Muscle layer of colon (tissue), 2 donors: ENCODE measurements around the gene ALPP.
"Not testable (repeated sequence)": the region's sequence is repeated elsewhere in the genome, so short reads cannot be mapped to it uniquely, and the experiment has no call there.

ENCODE experiments used
- H3K27ac ChIP-seq: one replicate; pipeline ENCODE4 v1.7.0; 2013; ENCODE audit warnings: low read depth, mild to moderate bottlenecking, low read length, moderate library complexity
- H3K27me3 ChIP-seq, 2 donors: one replicate each; pipeline ENCODE4 v1.7.0; 2013; ENCODE audit warnings: low read length in 2 of 2, mild to moderate bottlenecking in 2 of 2; ENCODE audit not compliant: insufficient read depth in 2 of 2, control insufficient read depth in 1 of 2
- H3K36me3 ChIP-seq: one replicate; pipeline ENCODE4 v1.7.0; 2013; ENCODE audit warnings: mild to moderate bottlenecking, low read length; ENCODE audit not compliant: insufficient read depth
- H3K4me1 ChIP-seq: one replicate; pipeline ENCODE4 v1.7.0; 2013; ENCODE audit warnings: mild to moderate bottlenecking, low read length; ENCODE audit not compliant: insufficient read depth
- H3K4me3 ChIP-seq, 2 donors: one replicate each; pipeline ENCODE4 v1.7.0; 2013; ENCODE audit warnings: low read length in 2 of 2, low read depth in 1 of 2, mild to moderate bottlenecking in 1 of 2, moderate library complexity in 1 of 2
- H3K9ac ChIP-seq: one replicate; pipeline ENCODE4 v1.7.0; 2013; ENCODE audit warnings: low read length
- H3K9me3 ChIP-seq: one replicate; pipeline ENCODE4 v1.7.0; 2013; ENCODE audit warnings: mild to moderate bottlenecking, low read length
- donor health status: abdominal sarcoma.
- donor health status: Adenocarcinoma of cecum.

ALPP gene

DNA sequence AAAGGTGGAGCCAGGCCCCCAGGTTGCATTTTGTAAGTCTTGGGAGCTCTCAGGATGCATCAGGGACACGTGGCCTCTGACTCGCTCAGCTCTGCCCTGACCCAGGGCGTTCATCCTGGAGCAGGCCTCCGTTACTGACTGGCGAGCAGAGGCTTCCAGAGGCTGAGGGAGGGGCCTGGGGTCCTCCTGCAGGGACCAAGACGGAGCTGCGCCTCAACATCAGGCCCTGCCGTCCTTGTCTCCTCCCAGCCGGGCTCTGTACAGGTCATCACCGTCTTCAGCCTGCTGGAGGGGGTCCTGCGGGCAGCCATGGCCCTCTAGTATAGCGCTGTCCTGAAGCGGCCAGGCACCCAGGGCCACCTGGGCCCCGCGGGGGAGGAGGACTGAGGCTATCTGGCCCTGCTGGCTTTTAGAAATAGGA lies 10.2 kb upstream of the ALPP start:
- Histone ChIP-seq H3K36me3 (no peaks in the 10 kb centered on the region), H3K27ac (no peak overlapping the region), H3K9me3 (no peaks in the 10 kb centered on the region), H3K9ac (no peak overlapping the region), H3K4me1 (no peaks in the 10 kb centered on the region), H3K27me3 (peaks cover 0 to 4% of the 10 kb centered on the region in 2 donors), H3K4me3 (no peak overlapping the region)

DNA sequence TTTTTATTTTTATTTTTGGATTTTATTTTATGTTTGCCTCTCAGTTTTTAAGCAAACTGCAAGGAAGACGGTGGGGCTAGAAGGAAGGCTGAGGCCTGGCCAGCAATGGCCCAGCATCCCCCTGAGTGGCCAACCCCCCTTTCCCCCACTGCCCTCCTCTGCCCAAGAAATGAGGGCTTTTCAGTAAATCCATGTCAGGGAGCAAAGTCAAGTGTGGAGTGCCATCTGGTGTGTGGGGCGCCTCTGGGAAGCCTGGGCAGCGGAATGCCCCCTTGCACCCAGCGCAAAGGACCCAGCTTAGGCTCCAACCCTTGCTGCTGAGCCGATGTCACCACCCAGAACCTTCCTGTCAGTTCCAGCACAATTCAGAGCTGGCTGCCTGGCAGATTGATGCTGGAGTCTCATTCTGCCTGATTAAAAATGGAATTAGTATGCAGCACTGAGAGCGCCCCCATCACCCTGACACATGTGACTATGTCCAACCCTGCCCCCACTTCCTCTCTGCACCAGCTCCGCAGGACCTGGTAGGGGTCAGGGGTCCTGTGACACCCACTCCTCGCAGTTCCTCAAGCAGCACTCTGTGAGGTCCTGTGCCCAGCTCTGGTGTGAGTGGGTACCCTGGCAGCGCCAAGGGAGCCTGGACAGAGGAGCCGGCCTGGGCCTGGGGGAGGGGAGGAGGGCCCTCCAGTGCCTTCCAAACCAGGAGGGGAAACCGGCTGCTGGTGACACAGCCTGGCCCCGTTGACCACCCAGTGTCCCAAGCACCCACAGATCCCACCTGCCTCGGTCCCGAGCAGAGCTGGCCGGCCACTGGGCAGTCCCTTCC lies 9.2 kb upstream of the ALPP start:
- Histone ChIP-seq H3K4me3 (no peak overlapping the region), H3K4me1 (no peaks in the 10 kb centered on the region), H3K9ac (no peak overlapping the region), H3K36me3 (no peaks in the 10 kb centered on the region), H3K9me3 (no peaks in the 10 kb centered on the region), H3K27me3 (peaks cover 0 to 4% of the 10 kb centered on the region in 2 donors), H3K27ac (no peak overlapping the region)

DNA sequence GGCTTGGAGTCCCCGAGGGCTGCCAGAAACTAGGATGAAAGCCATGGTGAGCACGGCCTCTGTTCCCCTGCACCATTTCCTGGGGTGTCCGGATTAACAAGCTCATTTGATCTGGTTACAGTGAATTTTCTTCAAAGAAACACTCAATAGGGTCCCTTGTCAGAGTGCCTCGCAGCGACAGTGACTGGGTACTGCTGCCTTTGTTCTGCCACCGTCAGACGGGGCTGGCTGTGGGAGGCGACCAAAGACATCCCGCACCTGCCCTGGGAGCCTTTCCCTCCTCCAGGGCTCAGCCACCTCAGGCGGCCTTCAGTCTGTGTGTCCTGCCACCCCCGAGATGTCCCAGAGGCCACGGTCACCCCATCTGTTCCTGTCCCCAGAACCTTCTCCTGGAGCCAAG lies 8.5 kb upstream of the ALPP start:
- not testable (repeated sequence) for H3K4me1 ChIP-seq, H3K9me3 ChIP-seq, H3K36me3 ChIP-seq, H3K27me3 ChIP-seq, H3K27ac ChIP-seq, H3K9ac ChIP-seq, H3K4me3 ChIP-seq

DNA sequence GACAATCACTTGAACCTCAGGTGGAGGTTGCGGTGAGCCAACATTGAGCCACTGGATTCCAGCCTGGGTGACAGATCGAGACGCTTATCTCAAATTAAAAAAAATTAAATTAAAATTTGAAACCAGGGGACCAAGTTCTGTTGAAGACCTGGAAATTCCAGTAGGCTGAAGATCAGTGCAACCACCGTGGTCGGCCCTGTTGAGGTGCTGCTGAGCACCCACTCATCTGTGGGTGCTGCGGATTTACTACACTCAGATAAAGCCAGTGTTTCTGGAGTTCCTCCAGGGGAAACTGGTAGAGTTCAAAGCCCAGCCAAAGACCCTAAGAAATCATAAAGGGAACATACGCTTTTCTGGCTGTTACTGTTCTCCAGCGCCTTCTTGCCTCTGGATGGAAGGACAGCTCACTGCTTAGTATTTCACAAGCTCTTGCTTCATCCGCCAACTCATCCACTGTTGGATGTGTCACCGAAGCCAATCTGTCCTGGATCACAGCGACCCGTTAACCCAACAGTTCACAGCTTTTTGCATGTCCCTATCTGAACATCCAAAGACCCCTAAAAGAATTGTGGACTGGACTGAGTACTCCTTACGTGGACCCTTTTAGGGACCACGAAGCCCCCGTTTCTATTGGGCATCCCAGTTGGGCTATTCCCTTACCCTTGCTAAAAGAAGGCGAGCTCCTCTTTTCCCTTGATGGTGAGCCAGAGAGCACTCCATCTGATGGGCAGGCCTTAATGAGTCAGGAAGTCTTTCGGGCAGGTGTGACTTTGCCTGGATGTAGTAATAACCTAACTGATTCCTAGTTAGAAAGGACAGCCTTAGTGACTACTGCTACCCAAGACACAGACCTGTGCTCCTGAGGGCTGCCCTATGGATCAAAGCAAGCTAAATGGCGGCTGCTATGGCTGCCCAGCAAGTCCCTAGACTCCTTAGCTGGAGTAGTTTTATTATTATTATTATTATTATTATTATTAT lies 6.0 kb upstream of the ALPP start:
- H3K27me3 ChIP-seq, result peaks cover 0 to 3% of the 10 kb centered on the region in 2 donors
- H3K36me3 ChIP-seq, result no peaks in the 10 kb centered on the region
- H3K9ac ChIP-seq, result no peak overlapping the region
- no peaks in the 10 kb centered on the region for H3K9me3 ChIP-seq
- no peak overlapping the region for H3K4me3 ChIP-seq
- no peak overlapping the region for H3K27ac ChIP-seq
- H3K4me1 ChIP-seq, result no peaks in the 10 kb centered on the region

DNA sequence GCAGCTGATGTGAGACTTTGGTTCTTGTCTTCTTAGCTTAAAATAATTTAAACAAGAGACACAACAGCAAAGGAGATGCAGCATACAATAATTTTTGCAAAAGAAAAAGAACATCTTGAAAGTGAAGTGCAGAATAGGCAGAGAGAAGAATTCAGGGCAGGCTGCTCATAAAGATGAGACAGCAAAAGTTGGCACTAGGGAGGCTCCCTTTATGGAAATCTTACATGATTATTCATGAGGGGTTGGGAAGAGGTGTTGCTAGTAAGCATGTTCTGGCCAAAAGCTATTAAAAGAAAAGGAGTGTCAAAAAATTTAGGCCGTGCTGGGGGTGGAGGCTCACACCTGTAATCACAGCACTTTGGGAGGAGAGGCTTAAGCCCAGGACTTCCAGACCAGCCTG lies 4.2 kb upstream of the ALPP start:
- no peak overlapping the region for H3K9ac ChIP-seq
- no peak overlapping the region for H3K27ac ChIP-seq
- no peaks in the 10 kb centered on the region for H3K4me1 ChIP-seq
- H3K36me3 ChIP-seq, result no peaks in the 10 kb centered on the region
- no peaks in the 10 kb centered on the region for H3K9me3 ChIP-seq
- no peaks in the 10 kb centered on the region for H3K27me3 ChIP-seq
- H3K4me3 ChIP-seq, result no peak overlapping the region

DNA sequence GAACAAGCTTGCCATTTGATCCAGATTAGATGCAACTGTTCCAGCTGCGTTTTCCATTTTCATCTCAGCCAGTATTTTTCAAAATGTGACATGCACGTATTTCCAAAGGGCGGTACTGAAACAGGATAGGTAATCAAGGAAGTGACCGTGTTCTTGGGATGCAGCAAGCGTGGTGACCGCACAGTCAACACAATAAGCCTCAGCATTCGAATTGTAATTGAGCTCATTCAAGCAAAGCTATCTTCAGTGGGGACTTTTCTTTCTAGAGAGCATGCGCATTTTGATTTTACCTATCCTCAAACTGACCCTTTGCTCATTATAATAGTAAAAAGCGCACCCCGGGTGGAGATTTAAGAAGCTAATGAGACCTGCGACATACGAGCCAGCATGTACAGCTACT lies 3.4 kb upstream of the ALPP start:
- H3K27me3 ChIP-seq, result no peaks in the 10 kb centered on the region
- no peaks in the 10 kb centered on the region for H3K4me1 ChIP-seq
- no peaks in the 10 kb centered on the region for H3K9me3 ChIP-seq
- no peaks in the 10 kb centered on the region for H3K36me3 ChIP-seq
- H3K4me3 ChIP-seq, result no peak overlapping the region
- H3K9ac ChIP-seq, result no peak overlapping the region
- H3K27ac ChIP-seq, result no peak overlapping the region

DNA sequence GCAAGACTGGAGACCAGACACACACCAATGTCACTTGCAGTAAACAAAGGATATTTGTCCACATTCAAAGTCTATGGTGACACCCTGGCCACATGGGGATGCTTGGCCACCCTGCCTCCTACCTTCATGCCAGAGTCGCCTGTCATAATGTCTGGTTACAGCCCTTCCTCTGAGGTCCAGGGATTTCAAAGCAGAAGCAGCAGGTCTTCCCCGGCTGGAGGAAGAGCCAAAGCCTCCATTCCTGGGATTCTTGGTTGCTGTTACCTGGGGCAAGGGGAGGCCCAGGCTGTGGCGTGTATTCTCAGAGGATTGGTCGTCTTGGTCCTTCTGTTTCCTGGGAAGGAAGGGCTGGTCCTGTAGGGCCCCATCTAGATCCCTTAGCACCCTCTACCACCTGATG lies 2.3 kb upstream of the ALPP start:
- Histone ChIP-seq H3K27me3 (no peaks in the 10 kb centered on the region), H3K36me3 (no peaks in the 10 kb centered on the region), H3K4me3 (no peak overlapping the region), H3K4me1 (no peaks in the 10 kb centered on the region), H3K9me3 (no peaks in the 10 kb centered on the region), H3K27ac (no peak overlapping the region), H3K9ac (no peak overlapping the region)

DNA sequence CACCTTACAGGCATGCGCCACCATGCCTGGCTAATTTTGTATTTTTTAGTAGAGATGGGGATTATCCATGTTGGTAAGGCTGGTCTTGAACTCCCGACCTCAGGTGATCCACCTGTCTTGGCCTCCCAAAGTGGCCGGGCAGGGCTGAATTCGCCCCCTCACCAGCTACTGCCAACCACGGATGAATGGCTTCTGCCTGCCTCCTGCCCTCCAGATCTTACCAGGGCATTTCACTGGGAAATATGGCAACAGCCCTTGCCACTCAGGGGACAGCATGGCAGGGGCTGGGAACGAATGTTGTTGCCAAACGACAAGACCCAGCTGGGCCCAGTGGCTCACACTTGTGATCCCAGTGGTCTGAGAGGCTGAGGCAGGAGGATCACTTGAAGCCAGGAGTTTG lies 1.8 kb upstream of the ALPP start:
- Histone ChIP-seq H3K4me3 (no peak overlapping the region), H3K36me3 (no peaks in the 10 kb centered on the region), H3K27ac (no peak overlapping the region), H3K4me1 (no peaks in the 10 kb centered on the region), H3K27me3 (peaks cover 0 to 3% of the 10 kb centered on the region in 2 donors), H3K9ac (no peak overlapping the region), H3K9me3 (no peaks in the 10 kb centered on the region)

DNA sequence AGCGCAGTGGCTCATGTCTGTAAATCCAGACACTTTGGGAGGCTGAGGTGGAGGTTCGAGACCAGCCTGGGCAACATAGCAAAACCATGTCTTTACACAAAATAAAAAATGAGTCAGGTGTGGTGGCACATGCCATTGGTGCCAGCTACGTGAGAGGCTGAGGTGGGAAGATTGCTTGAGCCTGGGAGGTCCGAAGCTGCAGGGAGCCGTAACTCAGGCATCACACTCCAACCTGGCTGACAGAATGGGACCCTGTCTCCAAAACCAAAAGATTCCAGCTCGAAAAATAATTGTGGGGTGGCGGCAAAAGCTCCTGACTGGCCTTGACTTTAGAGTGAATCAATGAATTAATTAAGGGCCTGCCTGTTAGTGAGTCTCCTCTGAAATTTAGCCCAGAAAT lies 1.2 kb upstream of the ALPP start:
- H3K27ac ChIP-seq, result no peak overlapping the region
- no peak overlapping the region for H3K4me3 ChIP-seq
- no peaks in the 10 kb centered on the region for H3K9me3 ChIP-seq
- H3K27me3 ChIP-seq, result peaks cover 6 to 9% of the 10 kb centered on the region in 2 donors
- no peak overlapping the region for H3K9ac ChIP-seq
- H3K36me3 ChIP-seq, result no peaks in the 10 kb centered on the region
- H3K4me1 ChIP-seq, result no peaks in the 10 kb centered on the region

DNA sequence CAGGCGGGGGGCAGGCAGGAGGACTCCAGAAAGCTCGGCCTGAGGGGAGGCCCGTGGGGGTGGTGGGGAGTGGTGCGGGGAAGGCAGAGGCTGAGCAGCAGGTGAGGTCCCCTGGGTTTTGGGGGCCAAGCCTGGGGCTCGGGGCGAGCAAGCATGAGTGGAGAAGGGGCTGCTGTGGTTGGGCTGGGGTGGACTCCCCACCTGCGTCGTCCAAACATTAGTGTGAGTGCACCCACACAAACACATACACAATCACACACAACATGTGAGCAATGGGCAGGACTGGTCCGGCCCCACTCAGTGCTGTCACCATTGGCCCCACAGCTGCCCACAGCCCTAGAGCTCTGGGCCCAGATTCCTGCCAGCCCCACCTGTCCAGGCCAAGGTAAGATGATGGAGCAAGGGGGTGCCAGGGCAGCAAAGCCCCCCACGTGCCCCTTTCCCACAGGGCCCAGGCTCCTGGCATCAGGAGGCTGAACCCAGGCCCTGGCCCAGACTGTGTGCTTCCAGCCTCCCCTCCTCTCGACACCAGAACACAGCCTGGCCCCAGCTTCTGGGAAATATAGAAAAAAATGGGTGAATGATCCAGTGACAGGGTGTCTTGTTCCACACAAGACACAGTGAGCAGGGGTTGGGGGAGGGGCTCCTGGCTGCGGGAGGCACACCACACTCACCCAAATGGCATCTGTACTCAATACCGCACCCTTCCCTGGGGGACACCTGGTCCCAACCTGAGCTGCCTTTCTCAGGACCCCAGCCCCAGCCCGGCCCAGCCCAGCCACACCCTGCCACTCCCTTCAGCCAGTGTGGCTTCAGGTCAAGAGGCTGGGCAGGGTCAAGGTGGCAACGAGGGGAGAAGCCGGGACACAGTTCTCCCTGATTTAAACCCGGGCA lies 463 bp upstream of the ALPP start:
- Histone ChIP-seq H3K9ac (no peak overlapping the region), H3K4me1 (no peaks in the 10 kb centered on the region), H3K9me3 (no peaks in the 10 kb centered on the region), H3K4me3 (no peak overlapping the region), H3K27me3 (peaks cover 8 to 9% of the 10 kb centered on the region in 2 donors), H3K36me3 (no peaks in the 10 kb centered on the region), H3K27ac (no peak overlapping the region)
